HG02884 (cell line): Measurements from ENCODE around the gene ZSCAN2.
"Not testable (repeated sequence)": the region's sequence is repeated elsewhere in the genome, so short reads cannot be mapped to it uniquely, and the experiment has no call there.

ENCODE experiments used
- ATAC-seq: cut with Tn5 transposase; IDR thresholded peaks from one replicate; pipeline ENCODE4 v1.9.1; 2021; ENCODE audit warnings: mild to moderate bottlenecking, moderate library complexity; ENCODE audit not compliant: unreplicated experiment

Gene ZSCAN2

DNA sequence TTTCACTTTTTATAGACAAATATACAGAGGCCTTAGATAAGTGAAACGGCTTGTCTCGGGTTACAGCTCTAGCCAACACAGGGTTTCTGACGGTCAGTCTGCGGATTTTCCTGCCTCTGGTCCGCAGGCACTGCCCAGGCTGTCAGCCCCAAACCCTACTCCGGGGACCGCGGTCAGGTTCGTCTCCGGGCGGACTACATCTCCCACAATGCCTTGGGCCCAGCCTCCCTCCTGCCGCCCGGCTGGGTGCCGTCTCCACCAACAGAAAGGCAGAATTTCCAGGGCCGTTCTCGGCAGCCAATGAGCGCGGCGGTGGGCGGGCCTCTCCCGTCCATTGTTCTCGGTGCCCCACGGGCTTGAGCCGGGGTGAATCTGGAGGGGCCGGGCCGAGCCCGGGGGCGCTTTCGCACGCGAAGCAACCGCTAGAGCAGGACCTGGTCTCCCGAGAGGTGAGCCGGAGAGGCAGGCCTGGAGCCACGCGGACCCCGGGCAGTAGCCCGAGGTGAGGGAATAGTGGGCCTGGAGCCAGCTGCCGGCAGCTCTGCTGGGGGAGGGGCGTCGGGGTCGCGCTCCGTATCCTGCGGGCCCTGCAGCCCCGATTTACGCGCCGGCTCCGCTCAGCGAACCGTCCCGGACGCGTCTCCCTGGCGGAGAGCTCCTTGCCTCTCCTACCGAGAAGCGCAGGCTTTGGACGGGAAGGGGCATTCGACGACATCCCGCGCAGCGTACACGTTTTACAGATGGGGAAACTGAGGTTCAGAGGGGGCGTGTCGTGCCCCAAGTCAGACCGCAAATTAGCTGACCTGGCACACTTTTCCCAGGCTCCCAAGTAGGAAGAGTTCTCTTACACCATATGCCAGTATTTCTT lies at the start of gene ZSCAN2:
Gene ZSCAN2, plus strand, starts transcription at position 323 of the 868 bp plus-strand sequence. CDS start 2,919 bp downstream, outside the sequence.
- peak; percentile 81 for ATAC-seq

DNA sequence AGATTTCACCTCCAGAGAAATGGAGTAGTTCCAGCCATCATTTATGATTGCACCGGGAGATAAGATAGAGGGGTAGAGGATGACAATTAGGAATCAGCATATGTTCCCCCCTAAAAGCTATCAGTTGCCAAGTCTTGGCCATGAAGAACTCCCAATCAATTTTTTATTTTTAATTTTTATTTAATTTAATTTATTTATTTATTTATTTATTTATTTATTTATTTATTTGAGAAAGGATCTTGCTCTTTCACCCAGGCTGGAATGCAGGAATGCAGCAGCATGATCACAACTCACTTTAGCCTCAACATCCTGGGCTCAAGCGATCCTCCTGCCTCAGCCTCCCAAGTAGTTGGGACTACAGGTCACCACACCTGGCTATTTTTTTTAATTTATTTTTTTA lies 49.2 kb upstream of the ZSCAN2 start:
- not testable (repeated sequence) for ATAC-seq

DNA sequence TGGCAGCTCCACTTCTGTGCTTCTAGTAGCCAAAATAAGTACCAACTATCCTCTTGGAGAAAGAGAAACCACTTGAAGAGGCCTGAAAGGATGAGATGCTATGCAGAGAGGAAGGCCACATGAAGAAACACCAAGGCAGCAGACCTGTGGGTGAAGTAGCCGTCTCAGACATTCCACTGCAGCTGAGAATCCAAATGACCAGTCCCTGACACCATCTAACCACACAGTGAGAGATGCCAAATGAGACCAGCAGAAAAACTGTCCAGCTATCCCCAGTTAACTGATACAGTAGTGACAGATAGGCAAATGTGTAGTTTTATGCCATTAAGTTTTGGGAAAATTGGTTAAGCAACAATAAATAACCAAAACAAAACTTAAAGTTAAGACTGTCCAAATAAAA lies 47.9 kb upstream of the ZSCAN2 start:
- ATAC-seq: no peak

DNA sequence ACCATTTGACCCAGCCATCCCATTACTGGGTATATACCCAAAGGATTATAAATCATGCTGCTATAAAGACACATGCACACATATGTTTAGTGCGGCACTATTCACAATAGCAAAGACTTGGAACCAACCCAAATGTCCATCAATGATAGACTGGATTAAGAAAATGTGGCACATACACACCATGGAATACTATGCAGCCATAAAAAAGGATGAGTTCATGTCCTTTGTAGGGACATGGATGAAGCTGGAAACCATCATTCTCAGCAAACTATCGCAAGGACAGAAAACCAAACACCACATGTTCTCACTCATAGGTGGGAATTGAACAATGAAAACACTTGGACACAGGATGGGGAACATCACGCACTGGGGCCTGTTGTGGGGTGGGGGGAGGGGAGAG lies 44.1 kb upstream of the ZSCAN2 start:
- not testable (repeated sequence) for ATAC-seq

DNA sequence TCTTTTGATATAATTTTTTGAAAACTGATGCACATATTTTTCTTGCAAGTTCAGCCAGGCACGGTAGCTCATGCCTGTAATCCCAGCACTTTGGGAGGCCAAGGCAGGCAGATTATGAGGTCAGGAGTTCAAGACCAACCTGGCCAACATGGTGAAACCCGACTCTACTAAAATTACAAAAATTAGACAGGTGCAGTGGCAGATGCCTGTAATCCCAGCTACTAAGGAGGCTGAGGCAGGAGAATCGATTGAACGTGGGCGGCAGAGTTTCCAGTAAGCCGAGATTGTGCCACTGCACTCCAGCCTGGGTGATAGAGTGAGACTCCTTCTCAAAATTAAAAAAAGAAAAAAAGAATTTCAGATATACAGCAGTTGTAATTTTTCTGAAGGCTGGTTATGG lies 32.8 kb upstream of the ZSCAN2 start:
- ATAC-seq: not testable (repeated sequence)

DNA sequence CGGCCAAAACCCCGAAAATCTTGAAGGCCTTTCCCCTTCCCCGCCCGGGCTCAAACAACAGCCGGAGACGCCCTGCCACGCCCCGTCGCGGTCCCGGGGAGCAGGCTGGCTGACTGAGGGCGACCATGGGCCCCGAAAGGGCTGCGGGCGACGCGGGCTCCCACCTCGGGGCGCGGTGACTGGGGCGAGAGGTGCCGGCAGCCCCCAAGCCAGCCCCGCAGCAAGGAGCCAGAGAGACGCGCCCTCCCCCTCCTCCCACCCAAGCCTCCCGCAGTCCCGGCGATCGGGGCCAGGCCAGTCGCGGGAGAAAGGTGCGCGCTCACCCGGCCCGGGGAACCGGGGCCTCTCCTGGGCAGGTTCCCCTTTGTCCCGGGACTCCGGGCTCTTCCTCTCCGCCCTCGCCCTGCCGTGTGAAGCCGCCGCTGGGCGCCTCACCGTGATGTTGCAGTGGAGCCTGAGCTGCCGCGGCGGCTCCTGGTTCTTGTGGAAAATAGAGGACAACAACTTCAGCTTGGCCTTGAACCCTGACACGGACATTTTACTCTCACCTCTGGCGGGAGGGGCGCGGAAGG lies 30.6 kb upstream of the ZSCAN2 start:
- ATAC-seq: no peak

DNA sequence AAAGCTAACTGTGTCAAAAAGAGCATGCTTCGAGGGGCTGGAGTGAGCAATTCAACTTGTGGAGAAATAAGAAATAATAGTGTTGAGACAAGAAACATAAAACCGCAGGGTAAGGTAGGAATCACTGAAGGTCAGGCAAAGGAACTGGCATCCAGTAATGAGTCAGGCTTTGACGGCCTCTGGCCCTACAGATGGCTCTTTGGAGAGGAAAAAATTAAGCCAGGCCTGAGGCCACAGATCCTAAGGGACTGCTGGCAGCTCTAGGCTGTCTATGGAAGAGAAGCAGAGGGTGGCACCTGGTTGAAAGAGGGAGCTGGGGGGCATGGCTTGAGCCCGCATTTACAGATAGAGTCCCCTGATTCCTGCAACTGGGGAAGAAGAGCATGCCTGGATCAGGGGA lies 28.6 kb upstream of the ZSCAN2 start:
- no peak for ATAC-seq

DNA sequence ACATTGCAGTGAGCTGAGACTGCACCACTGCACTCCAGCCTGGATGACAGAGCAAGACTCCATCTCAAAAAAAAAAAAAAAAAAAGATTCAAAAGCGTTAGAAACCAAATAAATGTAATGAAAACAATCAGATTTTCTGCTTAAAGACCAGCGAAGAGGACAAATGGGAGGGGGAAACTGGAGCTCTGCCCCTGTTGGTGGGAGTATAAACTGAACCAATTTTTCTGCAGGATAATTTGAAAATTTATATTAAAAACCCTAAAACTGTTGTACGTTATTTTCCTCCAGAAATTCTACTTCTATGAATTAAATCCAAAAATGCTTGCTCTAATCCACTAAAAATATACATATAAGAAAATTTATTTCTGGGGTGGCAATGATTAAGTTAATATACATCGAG lies 25.3 kb upstream of the ZSCAN2 start:
- no peak for ATAC-seq

DNA sequence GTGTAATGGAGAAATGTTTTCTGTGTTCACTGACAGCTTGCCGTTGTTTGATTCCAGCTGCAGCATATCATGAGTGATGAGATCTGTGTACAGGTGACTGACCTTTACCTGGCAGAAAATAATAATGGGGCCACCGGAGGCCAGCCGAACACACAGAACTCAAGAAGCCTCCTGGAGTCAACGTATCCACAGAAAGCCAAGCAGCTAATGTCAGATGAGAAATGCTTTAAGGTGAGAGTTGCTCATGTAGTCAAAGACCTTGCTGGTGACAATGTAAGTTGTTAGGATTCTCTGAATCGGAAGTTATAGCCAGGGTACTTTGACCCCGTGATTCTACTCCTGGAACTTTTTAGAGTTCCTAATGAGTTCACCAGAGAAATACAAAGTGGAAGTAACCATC lies 22.9 kb upstream of the ZSCAN2 start:
- ATAC-seq: not testable (repeated sequence)

DNA sequence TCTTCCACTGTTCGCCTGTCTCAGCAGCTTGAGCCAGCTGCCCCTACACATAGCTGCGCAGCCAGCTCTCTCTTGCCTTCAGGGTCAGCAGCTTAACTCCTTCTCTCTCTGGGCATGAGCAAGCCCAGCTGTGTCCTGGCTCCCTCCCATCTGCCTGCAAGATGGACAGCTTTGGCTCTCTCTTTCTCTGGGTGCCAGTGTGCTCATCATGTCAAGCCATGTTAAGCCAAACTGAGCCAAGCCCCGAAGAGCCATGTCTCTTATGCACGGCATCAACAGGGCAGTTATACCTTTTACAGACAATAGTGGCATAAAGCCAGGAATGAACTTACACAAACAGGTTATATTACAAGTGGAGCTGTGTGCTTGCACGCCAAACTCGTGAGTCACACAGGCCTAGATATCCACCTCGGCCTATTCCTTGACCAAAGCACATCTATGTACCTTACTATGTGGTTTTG lies 21.5 kb upstream of the ZSCAN2 start:
- ATAC-seq: not testable (repeated sequence)

DNA sequence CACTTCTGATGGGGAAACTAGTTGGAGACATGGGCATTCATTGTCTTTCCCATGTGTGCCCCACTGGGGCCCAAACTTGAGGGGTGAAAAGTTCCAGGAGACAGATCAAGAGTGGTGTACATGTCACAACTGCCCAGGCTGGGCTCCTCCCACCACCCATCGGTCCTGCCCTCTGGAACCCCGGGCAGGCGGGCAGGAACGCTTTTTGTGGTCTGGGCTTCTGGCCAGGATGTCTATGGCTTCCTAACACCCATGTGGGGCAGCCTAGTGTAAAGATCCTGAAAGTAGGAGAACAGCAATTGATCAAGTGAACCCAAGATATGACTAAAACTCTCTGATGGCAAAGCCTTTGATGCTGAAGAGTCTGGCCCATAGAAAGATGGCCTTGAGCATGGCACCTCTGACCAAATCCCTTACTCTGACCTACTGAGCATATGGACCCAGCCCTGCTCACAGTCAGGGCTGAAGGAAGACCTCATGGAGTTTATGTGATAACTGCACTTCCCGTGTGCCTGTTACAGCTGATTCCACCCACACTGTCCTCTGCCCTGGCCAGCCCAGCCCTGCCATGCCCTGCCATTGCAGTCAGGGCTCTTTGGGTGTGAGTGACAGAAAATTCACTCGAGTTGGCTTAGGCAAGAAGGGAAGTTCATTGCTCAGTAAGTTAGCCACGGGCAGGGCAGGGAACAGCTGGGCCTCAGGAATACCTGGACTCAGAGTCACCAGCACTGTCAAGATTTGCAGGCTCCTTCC lies 19.0 kb upstream of the ZSCAN2 start:
- ATAC-seq: not testable (repeated sequence)

DNA sequence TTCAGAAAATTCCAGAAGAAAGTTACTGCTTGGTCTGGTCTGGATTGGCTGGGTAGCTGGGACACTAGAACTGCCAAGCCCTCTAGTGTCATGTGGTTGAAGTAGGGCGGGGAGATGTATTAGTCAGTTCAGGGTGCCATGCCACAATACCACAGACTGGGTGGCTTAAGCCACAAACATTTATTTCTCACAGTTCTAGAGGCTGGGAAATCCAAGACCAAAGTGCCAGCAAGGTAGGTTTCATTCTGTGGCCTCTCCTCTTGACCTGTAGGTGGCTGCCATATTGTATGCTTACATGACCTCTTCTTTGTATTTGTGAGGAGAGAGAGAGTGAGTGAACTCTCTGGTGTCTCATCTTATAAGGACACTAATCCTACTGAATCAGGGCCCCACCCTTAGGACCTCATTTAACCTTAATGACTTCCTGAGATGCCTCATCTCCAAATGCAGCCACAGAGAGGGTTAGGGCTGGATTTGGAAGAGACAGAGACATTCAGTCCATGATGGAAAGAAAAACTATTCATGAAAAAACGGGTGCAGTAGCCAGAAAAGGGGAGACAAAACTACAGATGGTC lies 18.1 kb upstream of the ZSCAN2 start:
- no peak for ATAC-seq

DNA sequence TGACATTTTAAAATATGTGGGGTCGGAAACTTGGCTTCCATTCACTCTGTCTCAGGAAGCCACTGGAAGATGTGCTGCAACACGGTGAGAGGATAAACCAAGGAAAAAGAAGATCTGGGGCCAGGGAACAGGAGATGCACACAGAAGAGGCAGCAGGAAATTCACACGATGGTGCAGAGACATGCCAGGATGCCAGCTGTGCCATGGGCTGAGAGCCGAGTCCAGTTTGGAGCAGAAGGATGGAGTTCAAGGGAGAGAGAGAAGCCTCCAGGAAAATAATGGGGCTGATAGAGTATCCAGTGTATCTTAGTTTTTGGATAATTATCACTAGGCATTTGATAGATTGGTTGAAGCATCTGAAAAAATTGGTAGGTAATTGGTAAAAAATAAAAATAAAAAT lies 16.9 kb upstream of the ZSCAN2 start:
- ATAC-seq: not testable (repeated sequence)

DNA sequence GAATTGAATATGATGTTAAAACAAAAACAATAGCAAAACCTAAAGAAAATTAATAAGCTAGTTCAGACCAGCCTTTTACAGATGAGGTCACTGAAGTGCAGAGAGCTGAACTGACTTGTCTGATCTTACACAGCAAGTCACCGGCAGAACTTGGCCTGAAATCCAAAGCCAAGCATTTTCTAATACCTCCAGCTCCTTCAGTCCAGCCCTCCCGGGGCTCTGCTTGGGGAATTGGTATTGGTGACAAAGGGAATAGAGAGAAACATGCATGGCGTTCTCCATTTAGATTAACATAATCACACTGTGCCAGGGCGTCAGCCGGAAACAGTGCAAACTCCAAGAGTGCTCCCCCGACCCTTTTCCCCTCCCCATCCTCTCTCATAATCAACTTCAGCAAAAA lies 14.1 kb upstream of the ZSCAN2 start:
- no peak for ATAC-seq

DNA sequence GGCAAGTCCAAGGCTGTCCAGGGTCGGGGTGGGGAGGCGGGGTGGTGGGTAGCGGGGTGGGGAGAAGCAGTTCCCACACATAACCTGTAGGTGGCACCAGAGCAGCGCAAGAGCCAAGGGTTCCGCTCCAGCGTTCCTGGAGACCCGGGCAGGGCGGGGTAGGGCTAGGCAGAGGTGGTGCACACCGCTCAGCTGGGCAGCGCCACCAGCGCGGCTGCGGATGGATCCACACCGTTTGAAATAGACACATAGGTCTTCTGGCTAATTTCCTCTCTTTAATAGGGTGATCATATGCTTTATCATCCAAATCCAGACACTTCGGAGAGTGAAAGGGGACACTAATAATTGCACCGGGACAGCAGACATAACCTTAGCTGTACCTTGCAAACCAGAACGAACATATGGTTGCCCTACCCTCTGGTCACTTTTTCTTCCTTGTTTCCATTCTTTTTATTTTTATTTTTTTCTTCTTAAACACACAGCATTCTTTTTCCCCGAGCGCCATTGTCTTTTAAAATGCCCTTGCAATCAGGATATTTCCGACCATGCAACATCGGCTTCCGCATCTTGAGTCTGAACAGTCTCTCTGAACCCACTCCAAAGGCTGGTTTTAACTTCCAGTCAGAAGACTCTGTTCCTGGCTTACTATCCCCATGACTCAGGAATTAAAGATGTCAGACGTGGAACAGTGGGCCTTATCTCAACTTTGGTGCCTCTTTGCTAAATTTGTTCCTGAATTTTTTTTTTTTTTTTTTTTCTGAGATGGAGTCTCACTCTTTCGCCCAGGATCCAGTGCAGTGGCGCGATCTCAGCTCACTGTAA lies 12.5 kb upstream of the ZSCAN2 start:
- peak; percentile 83 for ATAC-seq

DNA sequence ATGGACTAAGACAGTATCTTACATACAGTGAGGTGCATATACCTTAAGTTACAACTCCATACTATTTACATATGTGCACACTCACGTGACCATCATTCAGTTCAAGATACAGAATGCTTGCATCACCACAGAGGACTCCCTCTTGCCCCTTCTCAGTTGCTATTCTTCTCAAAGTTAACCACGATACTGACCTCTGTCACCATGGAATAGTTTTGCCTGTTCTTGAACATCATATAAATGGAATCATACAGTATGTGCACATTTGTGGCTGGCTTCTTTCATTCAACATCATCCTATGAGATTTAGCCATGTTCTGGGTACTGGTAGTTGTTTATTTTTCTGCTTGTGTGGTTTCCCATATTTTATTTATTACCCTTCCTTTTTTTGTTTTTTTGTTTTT lies 10.4 kb upstream of the ZSCAN2 start:
- ATAC-seq: no peak

DNA sequence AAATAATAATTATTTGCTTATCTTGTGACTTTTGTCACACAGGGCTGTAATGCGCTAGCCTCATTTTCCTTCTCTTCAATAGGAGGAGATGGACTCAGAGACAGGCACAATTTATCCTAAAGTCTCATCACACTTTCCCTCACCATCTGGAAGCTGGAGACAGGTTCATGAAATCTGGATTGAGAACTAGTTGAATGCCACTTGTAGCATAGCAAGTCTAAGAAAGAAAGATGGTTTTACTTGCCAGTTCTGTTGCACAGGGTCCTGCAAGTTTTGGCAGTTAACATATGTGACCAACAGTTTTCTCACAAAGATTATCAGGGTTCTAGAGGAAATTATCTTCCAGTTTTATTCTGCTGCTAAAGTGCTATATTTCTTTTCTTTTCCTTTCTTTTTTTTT lies 9.0 kb upstream of the ZSCAN2 start:
- no peak for ATAC-seq

DNA sequence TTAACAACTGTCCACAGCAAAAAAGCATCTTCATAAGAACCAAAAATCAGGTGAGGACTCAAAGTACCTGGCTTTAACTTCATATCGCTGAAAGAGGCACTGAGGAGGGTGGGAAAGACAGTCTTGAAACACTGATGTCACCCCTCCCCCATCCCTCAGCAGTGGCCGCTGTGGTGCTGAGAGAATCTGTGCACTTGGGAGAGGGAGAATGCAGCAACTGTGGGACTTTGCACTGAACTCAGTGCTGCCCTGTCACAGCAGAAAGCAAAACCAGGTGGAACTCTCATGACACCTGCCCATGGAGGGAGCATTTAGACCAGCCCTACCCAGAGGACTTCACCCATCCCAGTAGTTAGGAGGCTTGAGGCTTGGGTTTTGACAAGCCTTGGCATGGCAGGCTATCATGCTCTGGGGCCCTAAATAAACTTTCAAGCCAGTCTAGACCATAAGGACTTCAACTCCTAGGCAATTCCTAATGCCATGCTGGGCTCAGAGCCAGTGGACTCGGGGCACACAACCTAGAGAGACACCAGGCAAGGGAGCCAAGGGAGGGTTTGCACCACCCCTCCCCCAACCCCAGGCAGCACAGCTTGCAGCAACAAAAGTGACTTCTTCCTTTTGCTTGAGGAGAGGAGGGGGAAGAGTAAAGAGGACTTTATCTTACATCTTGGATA lies 6.1 kb upstream of the ZSCAN2 start:
- ATAC-seq: no peak

DNA sequence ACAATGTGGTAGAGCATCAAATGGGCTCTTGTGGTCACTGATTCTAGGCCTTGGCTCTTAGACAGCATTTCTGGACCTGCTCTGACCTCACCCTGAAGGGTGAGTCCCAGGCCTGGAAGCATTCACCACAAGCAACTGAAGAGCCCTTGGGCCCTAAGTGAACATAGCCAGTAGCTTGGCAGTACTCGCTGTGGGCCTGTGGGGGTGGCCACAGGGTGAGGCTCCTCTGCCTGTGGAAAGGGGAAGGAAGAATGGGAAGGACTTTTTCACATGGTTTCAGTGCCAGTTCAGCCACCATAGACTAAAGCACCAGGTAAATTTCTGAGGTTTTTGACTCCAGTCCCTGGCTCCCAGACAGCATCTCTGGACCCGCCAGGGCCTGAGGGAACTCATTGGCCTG lies 5.1 kb upstream of the ZSCAN2 start:
- no peak for ATAC-seq

DNA sequence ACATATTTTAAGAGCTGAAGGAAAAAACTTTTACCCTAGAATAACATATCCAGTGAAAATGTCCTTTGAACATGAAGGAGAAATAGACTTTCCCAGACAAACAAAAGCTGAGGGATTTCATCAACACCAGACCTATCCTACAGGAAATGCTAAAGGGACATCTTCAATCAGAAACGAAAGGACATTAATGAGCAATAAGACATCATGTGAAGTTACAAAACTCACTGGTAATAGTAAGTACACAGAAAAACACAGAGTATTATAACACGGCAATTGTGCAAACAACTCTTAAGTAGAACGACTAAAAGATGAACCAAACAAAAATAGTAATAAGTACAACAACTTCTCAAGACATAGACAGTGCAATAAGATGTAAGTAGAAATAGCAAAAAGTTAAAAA lies 3.5 kb upstream of the ZSCAN2 start:
- no peak for ATAC-seq
